Measurements from ENCODE around the gene LY6G6C. TPM values are rescaled to one million over a fixed set of nuclear protein-coding genes. Genes with fewer than 3 reads are reported as not detected.

Gene LY6G6C
- total and polyA plus RNA-seq, 2 of the 13 experiments (the other 11 are each of a cell fraction or from before 2014, with no cell fraction given): 0.15 TPM; not detected in 1

DNA sequence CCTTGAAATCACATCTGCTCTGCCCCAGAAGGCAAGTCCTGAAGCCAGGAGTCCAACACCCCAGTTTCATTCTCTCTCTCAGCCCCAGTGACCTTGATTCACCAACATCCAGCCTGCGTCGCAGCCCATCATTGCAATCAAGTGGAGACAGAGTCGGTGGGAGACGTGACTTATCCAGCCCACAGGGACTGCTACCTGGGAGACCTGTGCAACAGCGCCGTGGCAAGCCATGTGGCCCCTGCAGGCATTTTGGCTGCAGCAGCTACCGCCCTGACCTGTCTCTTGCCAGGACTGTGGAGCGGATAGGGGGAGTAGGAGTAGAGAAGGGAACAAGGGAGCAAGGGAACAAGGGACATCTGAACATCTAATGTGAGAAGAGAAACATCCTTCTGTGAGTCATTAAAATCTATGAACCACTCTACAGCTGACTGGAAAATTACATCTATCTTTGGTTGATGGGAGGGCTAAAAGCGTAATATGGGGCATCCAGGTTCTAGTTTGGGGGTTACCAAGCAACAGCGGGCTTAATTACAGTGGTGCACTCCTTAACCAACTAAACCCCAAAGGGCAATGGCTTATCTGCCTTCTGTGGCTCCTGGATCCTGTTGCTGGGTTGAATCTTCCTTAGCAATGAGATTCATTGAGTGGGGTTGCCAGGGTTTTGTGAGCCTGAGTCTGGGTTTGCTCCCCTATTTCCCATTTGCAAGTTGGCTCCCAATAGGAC is 3.9 kb downstream of the LY6G6C start (continued):
- TF ChIP-seq ATF7-NPFF (CRISPR knock-in tag; IDR thresholded peaks at IDR 0.05; ENCODE audit: low read depth) (no peak), ELF1 (CRISPR knock-in tag; IDR thresholded peaks at IDR 0.05) (no peak), ZNF530 (CRISPR knock-in tag; IDR thresholded peaks at IDR 0.05; ENCODE audit: low read depth) (no peak), GZF1 (CRISPR knock-in tag; IDR thresholded peaks at IDR 0.05) (no peak), HHEX (CRISPR knock-in tag; IDR thresholded peaks at IDR 0.05) (no peak)
- TF ChIP-seq, protein P1, sequence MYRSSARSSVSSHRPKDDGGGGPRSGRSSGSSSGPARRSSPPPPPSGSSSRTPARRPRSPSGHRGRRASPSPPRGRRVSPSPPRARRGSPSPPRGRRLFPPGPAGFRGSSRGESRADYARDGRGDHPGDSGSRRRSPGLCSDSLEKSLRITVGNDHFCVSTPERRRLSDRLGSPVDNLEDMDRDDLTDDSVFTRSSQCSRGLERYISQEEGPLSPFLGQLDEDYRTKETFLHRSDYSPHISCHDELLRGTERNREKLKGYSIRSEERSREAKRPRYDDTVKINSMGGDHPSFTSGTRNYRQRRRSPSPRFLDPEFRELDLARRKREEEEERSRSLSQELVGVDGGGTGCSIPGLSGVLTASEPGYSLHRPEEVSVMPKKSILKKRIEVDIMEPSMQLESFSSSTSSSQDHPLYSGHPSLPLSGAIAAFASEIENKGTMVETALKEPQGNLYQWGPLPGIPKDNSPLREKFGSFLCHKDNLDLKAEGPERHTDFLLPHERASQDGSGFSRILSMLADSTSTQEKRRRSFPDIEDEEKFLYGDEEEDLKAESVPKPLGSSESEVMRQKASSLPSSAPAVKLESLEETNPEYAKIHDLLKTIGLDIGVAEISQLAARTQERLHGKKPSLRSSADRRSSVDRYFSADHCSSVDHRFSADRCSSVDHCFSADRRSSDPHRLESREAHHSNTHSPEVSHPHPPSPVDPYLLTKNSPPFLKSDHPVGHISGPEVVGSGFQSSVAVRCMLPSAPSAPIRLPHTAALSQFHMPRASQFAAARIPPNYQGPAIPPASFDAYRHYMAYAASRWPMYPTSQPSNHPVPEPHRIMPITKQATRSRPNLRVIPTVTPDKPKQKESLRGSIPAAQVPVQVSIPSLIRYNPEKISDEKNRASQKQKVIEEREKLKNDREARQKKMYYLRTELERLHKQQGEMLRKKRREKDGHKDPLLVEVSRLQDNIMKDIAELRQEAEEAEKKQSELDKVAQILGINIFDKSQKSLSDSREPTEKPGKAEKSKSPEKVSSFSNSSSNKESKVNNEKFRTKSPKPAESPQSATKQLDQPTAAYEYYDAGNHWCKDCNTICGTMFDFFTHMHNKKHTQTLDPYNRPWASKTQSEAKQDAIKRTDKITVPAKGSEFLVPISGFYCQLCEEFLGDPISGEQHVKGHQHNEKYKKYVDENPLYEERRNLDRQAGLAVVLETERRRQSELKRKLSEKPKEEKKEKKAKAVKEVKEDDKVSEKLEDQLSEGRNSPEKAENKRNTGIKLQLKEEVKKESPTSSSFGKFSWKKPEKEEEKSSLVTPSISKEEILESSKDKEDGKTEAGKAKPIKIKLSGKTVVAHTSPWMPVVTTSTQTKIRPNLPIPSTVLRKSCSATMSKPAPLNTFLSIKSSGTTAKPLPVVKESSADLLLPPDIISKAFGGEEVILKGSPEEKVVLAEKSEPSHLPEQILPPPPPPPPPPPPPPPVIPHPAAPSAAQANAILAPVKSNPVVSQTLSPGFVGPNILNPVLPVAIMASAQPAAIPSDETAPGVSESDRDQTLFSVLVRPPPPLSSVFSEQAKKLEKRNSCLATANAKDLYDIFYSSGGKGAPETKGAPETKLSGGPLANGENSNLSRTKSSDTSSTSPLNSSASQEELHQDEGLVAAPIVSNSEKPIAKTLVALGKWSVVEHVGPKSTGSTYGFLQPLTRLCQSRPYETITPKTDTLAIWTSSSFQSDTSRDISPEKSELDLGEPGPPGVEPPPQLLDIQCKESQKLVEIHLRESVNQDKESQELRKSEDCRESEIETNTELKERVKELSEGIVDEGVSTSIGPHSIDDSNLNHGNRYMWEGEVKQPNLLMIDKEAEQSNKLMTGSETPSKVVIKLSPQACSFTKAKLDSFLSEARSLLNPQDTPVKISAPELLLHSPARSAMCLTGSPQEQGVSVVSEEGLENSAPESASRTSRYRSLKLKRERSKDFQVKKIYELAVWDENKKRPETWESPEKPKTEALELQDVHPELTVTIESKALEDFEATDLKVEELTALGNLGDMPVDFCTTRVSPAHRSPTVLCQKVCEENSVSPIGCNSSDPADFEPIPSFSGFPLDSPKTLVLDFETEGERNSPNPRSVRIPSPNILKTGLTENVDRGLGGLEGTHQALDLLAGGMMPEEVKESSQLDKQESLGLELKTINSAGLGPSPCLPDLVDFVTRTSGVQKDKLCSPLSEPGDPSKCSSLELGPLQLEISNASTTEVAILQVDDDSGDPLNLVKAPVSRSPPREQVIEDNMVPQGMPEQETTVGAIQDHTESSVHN (CRISPR knock-in tag; IDR thresholded peaks at IDR 0.05): no peak
- TF ChIP-seq, protein P2, sequence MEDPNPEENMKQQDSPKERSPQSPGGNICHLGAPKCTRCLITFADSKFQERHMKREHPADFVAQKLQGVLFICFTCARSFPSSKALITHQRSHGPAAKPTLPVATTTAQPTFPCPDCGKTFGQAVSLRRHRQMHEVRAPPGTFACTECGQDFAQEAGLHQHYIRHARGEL (CRISPR knock-in tag; IDR thresholded peaks at IDR 0.05): no peak
- TF ChIP-seq, protein P3, sequence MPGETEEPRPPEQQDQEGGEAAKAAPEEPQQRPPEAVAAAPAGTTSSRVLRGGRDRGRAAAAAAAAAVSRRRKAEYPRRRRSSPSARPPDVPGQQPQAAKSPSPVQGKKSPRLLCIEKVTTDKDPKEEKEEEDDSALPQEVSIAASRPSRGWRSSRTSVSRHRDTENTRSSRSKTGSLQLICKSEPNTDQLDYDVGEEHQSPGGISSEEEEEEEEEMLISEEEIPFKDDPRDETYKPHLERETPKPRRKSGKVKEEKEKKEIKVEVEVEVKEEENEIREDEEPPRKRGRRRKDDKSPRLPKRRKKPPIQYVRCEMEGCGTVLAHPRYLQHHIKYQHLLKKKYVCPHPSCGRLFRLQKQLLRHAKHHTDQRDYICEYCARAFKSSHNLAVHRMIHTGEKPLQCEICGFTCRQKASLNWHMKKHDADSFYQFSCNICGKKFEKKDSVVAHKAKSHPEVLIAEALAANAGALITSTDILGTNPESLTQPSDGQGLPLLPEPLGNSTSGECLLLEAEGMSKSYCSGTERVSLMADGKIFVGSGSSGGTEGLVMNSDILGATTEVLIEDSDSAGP (CRISPR knock-in tag; IDR thresholded peaks at IDR 0.05; ENCODE audit: borderline replicate concordance): peak; percentile 71; the same call in 1 of the 2 replicates
- TF ChIP-seq, protein P4, sequence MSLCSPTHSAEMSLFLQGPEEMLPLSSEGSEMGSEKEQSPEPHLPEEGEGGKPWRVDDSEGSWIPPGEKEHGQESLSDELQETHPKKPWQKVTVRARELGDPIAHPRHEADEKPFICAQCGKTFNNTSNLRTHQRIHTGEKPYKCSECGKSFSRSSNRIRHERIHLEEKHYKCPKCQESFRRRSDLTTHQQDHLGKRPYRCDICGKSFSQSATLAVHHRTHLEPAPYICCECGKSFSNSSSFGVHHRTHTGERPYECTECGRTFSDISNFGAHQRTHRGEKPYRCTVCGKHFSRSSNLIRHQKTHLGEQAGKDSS (CRISPR knock-in tag; IDR thresholded peaks at IDR 0.05; ENCODE audit: borderline replicate concordance, low read depth): no peak; the same call in 1 of the 2 replicates
- TF ChIP-seq, protein P5, sequence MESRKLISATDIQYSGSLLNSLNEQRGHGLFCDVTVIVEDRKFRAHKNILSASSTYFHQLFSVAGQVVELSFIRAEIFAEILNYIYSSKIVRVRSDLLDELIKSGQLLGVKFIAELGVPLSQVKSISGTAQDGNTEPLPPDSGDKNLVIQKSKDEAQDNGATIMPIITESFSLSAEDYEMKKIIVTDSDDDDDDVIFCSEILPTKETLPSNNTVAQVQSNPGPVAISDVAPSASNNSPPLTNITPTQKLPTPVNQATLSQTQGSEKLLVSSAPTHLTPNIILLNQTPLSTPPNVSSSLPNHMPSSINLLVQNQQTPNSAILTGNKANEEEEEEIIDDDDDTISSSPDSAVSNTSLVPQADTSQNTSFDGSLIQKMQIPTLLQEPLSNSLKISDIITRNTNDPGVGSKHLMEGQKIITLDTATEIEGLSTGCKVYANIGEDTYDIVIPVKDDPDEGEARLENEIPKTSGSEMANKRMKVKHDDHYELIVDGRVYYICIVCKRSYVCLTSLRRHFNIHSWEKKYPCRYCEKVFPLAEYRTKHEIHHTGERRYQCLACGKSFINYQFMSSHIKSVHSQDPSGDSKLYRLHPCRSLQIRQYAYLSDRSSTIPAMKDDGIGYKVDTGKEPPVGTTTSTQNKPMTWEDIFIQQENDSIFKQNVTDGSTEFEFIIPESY (CRISPR knock-in tag; IDR thresholded peaks at IDR 0.05): no peak
- TF ChIP-seq, protein P6, sequence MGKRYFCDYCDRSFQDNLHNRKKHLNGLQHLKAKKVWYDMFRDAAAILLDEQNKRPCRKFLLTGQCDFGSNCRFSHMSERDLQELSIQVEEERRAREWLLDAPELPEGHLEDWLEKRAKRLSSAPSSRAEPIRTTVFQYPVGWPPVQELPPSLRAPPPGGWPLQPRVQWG (CRISPR knock-in tag; IDR thresholded peaks at IDR 0.05; ENCODE audit: borderline replicate concordance, low read depth): no peak

Data from HepG2 (cell line).